Dendritic cell treated with granulocyte-macrophage colony-stimulating factor and Interleukin-4, amounts not matched to agents 40 ng/mL and 50 ng/mL, for 4 days (primary cell): Measurements from ENCODE around the gene ECEL1.

ENCODE experiments used
- H3K27ac Mint-ChIP-seq: one replicate; pipeline ENCODE4 v1.8.0; 2022; ENCODE audit warnings: mild to moderate bottlenecking, mixed read lengths
- H3K27me3 Mint-ChIP-seq: one replicate; pipeline ENCODE4 v1.8.0; 2022; ENCODE audit warnings: mild to moderate bottlenecking, mixed read lengths
- H3K36me3 Mint-ChIP-seq: one replicate; pipeline ENCODE4 v1.8.0; 2022; ENCODE audit warnings: low read depth, mixed read lengths
- H3K4me1 Mint-ChIP-seq: one replicate; pipeline ENCODE4 v1.8.0; 2022; ENCODE audit warnings: low read depth, mixed read lengths
- H3K4me3 Mint-ChIP-seq: one replicate; pipeline ENCODE4 v1.8.0; 2022; ENCODE audit warnings: mild to moderate bottlenecking, moderate library complexity, mixed read lengths
- H3K9me3 Mint-ChIP-seq: one replicate; pipeline ENCODE4 v1.8.0; 2022; ENCODE audit warnings: mixed read lengths
- intact Hi-C: fragments of 100-400 bp; cut with micrococcal nuclease; formaldehyde crosslinking; loops from one replicate; pipeline ENCODE4 v1.15.0; 2022

The ECEL1 gene

GRCh38 chr2:232488097-232488711 lies 570 bp upstream of the ECEL1 start:
- peaks cover 73% of the 10 kb centered on the region for H3K27me3 Mint-ChIP-seq
- intact Hi-C loops = no loop called here
- H3K27ac Mint-ChIP-seq = no peak overlapping the region
- no peaks in the 10 kb centered on the region for H3K4me1 Mint-ChIP-seq
- no peaks in the 10 kb centered on the region for H3K9me3 Mint-ChIP-seq
- no peak overlapping the region for H3K4me3 Mint-ChIP-seq
- H3K36me3 Mint-ChIP-seq = no peaks in the 10 kb centered on the region

- no peaks in the 10 kb centered on the region for H3K36me3 Mint-ChIP-seq
- H3K27me3 Mint-ChIP-seq = peaks cover 65% of the 10 kb centered on the region
- no peaks in the 10 kb centered on the region for H3K4me1 Mint-ChIP-seq
- H3K27ac Mint-ChIP-seq = no peak overlapping the region
- no peak overlapping the region for H3K4me3 Mint-ChIP-seq
- H3K9me3 Mint-ChIP-seq = no peaks in the 10 kb centered on the region
- intact Hi-C loops = no loop called here
Measured at GRCh38 chr2:232486558-232487384, 863 bp downstream of the ECEL1 start.

- peaks cover 63% of the 10 kb centered on the region for H3K27me3 Mint-ChIP-seq
- H3K4me3 Mint-ChIP-seq = no peak overlapping the region
- no peaks in the 10 kb centered on the region for H3K9me3 Mint-ChIP-seq
- intact Hi-C loops = no loop called here
- H3K36me3 Mint-ChIP-seq = no peaks in the 10 kb centered on the region
- H3K27ac Mint-ChIP-seq = no peak overlapping the region
- H3K4me1 Mint-ChIP-seq = no peaks in the 10 kb centered on the region
Measured at GRCh38 chr2:232485757-232486557, 1.7 kb downstream of the ECEL1 start.

- H3K27ac Mint-ChIP-seq = no peak overlapping the region
- intact Hi-C loops = no loop called here
Measured at GRCh38 chr2:232485348-232485756, 2.3 kb downstream of the ECEL1 start.

GRCh38 chr2:232484628-232485347 lies 2.8 kb downstream of the ECEL1 start:
- Mint-ChIP-seq H3K4me3 (no peak overlapping the region), H3K27ac (no peak overlapping the region), H3K36me3 (no peaks in the 10 kb centered on the region), H3K27me3 (peaks cover 55% of the 10 kb centered on the region), H3K9me3 (no peaks in the 10 kb centered on the region), H3K4me1 (no peaks in the 10 kb centered on the region)
- intact Hi-C loops = no loop called here

More at GRCh38 chr2:232485348-232485756, 2.3 kb downstream of the ECEL1 start:
- Mint-ChIP-seq H3K4me1 (no peaks in the 10 kb centered on the region), H3K4me3 (no peak overlapping the region), H3K9me3 (no peaks in the 10 kb centered on the region), H3K36me3 (no peaks in the 10 kb centered on the region), H3K27me3 (peaks cover 60% of the 10 kb centered on the region)

GRCh38 chr2:232483923-232484627 lies 3.6 kb downstream of the ECEL1 start:
- Mint-ChIP-seq H3K27me3 (peaks cover 48% of the 10 kb centered on the region), H3K36me3 (no peaks in the 10 kb centered on the region), H3K4me3 (no peak overlapping the region)

GRCh38 chr2:232483311-232483922 lies 4.2 kb downstream of the ECEL1 start:
- peaks cover 41% of the 10 kb centered on the region for H3K27me3 Mint-ChIP-seq
- no peaks in the 10 kb centered on the region for H3K9me3 Mint-ChIP-seq
- H3K36me3 Mint-ChIP-seq = no peaks in the 10 kb centered on the region
- no peak overlapping the region for H3K4me3 Mint-ChIP-seq
- H3K27ac Mint-ChIP-seq = no peak overlapping the region
- no peaks in the 10 kb centered on the region for H3K4me1 Mint-ChIP-seq
- intact Hi-C loops = no loop called here

More at GRCh38 chr2:232483923-232484627, 3.6 kb downstream of the ECEL1 start:
- intact Hi-C loops = no loop called here
- no peaks in the 10 kb centered on the region for H3K9me3 Mint-ChIP-seq
- H3K4me1 Mint-ChIP-seq = no peaks in the 10 kb centered on the region
- no peak overlapping the region for H3K27ac Mint-ChIP-seq

DNA sequence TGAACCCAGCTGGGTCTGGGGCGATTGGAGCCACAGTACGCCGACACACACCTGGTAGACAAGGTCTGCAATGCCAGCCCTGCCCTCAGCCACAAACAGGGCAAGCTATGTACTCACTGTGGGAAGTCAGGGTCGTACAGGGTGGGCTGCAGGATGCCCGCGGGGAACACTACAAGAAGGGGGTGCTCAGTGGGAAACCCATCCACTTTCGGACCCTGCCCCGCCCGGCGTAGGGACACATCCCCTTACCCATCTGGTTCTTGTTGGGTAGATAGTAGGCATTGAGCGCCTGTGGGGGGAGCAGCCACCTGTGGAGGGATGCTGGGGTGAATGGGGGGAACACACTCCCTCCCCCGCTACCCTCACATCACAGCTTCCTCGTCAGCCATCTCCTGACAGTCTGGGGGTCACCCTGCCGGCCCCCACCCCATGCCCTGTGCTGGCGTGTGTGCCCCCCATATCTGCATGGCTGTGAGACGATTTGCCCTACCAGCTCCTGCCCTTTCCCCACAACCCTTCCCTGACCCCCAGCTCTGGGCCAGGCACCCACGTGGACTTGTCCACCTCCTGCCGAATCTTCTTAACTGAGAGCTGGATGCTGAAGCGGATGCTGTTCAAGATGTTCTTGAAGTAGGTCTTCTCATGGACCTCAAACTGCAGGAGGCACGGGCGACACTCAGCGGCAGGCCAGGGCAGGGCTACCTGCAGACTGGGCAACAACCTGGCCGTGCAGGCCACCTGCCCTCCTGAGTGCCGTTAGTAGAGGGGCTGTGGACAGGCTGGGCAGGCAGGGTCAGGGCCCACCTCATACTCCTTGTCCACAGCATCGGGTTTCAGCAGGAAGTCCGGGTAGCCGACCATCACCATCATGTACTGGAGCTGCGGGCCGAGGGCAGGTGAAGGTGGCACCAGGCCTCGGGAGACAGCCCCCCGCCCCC lies 5.1 kb downstream of the ECEL1 start:
- Mint-ChIP-seq H3K27ac (no peak overlapping the region), H3K4me3 (no peak overlapping the region), H3K36me3 (no peaks in the 10 kb centered on the region), H3K4me1 (no peaks in the 10 kb centered on the region), H3K27me3 (peaks cover 34% of the 10 kb centered on the region), H3K9me3 (no peaks in the 10 kb centered on the region)
- intact Hi-C loops = no loop called here

DNA sequence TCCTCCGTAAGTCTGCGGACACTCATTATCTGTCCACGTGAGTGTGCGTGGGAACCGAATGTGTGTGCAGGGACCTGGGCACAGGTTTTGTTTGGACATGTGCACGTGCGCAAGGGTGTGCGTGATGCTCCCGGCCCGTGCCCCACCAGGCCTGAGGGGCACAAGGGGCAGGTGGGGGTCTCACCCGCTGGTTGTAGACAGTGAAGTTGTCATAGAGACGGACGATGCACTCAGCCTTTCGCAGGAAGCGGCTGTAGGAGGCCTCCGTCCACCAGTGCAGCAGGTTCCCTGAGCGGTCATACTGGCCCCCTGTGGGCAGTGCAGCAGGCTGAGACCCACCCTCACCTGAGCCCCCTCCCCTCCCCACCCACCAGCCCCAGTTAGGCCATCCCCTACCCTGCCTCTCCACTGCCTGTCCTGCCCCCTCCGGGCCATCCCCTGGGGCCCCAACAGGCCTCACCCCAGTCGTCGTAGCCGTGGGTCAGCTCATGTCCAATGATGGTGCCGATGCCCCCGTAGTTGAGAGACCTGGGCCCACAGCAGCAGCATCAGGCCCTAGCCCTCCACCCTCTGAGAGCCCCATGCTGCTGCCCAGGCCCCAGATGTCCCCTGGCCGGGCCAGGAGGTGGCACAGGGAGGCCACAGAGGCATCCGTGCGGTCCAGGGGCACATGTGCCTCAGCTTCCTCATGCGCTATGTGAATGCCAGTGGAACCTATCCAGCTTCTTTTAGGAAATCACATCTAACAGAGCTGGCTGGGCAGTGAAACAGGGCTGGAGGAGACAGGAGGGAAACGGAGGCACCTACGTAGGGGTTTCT lies 6.1 kb downstream of the ECEL1 start:
- H3K27ac Mint-ChIP-seq = no peak overlapping the region
- peaks cover 27% of the 10 kb centered on the region for H3K27me3 Mint-ChIP-seq
- H3K4me1 Mint-ChIP-seq = no peaks in the 10 kb centered on the region
- H3K4me3 Mint-ChIP-seq = no peak overlapping the region
- no peaks in the 10 kb centered on the region for H3K36me3 Mint-ChIP-seq
- intact Hi-C loops = no loop called here
- no peaks in the 10 kb centered on the region for H3K9me3 Mint-ChIP-seq

DNA sequence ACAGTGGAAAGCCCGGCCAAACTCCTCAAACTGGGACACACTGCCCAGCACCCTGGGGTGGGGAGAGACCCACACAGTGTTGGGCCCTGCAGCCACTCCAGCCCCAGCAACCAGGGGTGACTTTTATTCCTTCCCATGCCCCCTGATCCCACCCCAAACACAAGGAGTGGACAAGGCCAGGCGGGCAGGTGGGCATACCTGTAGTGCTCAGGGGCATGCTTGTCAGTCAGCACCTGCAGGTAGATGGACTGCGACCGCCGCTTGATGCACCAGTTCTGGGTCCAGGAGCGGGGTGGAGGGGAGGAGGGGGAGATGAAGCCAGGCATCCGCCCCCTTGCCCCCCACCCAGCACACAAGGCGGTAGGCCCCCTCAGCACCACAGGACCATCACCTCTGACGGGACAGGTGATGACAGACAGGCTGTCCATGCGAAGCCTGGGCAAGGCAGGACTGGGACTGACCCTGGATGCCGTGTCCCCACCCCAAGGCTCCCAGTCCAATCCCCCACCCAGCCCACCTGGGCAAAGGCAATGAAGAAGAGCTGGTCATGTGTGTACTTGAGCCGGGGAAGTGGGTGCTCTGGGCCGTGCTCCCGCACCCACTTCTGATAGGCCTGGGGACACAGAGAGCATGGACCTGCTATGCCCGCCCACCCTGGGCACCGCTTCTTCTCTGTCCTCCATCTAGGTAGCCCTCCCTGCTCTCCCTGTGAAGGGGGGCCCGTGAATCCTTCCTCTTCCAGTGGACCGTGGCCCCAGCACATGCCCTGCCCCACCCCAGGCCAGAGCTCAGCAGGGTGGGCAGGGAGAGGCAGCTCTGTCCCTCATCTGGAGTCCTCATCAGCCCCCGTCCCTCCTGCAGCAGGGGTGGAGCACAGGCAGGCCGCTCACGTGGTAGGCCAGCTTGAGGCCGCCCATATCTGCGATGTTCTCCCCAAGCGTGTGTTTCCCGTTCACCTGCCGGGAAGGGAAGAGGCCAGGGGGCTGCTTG lies 7.1 kb downstream of the ECEL1 start:
- Mint-ChIP-seq H3K27ac (no peak overlapping the region), H3K9me3 (no peaks in the 10 kb centered on the region), H3K36me3 (no peaks in the 10 kb centered on the region), H3K4me1 (no peaks in the 10 kb centered on the region), H3K4me3 (no peak overlapping the region), H3K27me3 (peaks cover 22% of the 10 kb centered on the region)
- intact Hi-C loops = no loop called here
